ENCODE measurements around the gene KLK10.

- no peak for TF ChIP-seq POLR2A (IDR thresholded peaks at IDR 0.05)
- TF ChIP-seq, protein P1, sequence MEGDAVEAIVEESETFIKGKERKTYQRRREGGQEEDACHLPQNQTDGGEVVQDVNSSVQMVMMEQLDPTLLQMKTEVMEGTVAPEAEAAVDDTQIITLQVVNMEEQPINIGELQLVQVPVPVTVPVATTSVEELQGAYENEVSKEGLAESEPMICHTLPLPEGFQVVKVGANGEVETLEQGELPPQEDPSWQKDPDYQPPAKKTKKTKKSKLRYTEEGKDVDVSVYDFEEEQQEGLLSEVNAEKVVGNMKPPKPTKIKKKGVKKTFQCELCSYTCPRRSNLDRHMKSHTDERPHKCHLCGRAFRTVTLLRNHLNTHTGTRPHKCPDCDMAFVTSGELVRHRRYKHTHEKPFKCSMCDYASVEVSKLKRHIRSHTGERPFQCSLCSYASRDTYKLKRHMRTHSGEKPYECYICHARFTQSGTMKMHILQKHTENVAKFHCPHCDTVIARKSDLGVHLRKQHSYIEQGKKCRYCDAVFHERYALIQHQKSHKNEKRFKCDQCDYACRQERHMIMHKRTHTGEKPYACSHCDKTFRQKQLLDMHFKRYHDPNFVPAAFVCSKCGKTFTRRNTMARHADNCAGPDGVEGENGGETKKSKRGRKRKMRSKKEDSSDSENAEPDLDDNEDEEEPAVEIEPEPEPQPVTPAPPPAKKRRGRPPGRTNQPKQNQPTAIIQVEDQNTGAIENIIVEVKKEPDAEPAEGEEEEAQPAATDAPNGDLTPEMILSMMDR (IDR thresholded peaks at IDR 0.05): no peak
These were observed 3.0 kb upstream of the KLK10 start for GRCh38 chr19:51022526-51022925.

Data from thyroid gland (tissue), 4 donors.